Nephron (organoid): ENCODE results near the gene COMMD10.

Experiments used
- H3K27ac Mint-ChIP-seq, 3 experiments: 2 replicates each; pipeline ENCODE4 v1.8.0; 2020; ENCODE audit warnings: mixed read lengths in 3 of 3, mild to moderate bottlenecking in 2 of 3, moderate library complexity in 1 of 3
- H3K27me3 Mint-ChIP-seq: 2 replicates; pipeline ENCODE4 v1.8.0; 2021; ENCODE audit warnings: low read depth, mild to moderate bottlenecking, moderate library complexity, mixed read lengths
- H3K36me3 Mint-ChIP-seq: 2 replicates; pipeline ENCODE4 v1.8.0; 2020; ENCODE audit warnings: low read depth, mixed read lengths
- H3K4me1 Mint-ChIP-seq: 2 replicates; pipeline ENCODE4 v1.8.0; 2020; ENCODE audit warnings: mixed read lengths
- H3K4me3 Mint-ChIP-seq, 3 experiments: 2 replicates each; pipeline ENCODE4 v1.8.0; 2020; ENCODE audit warnings: mild to moderate bottlenecking in 3 of 3, mixed read lengths in 3 of 3, moderate library complexity in 2 of 3
- H3K9me3 Mint-ChIP-seq: 2 replicates; pipeline ENCODE4 v1.8.0; 2020; ENCODE audit warnings: mixed read lengths
- CTCF ChIP-seq, 3 experiments: fragments of 200-600 bp; sonication (generic); IDR thresholded peaks; one replicate each; pipeline ENCODE4 v1.5.0; 2021; ENCODE audit warnings: antibody characterized with exemption in 3 of 3; ENCODE audit not compliant: unreplicated experiment in 3 of 3

The COMMD10 gene

GRCh38 chr5:116084871-116085715 lies at the start of gene COMMD10:
Gene COMMD10, plus strand, starts transcription at chr5:116085025.
- Mint-ChIP-seq H3K4me3 (peak within 1 kb of the TSS; percentile 90 to 100 (median 96)), H3K4me1 (peaks cover 17% of the 10 kb centered on the region), H3K27me3 (no peaks in the 10 kb centered on the region), H3K9me3 (peaks cover 2% of the 10 kb centered on the region), H3K36me3 (peaks cover 34% of the 10 kb centered on the region), H3K27ac (peak within 1 kb of the TSS; percentile 99 to 100 (median 99))
- TF ChIP-seq CTCF (IDR thresholded peaks at IDR 0.05; ENCODE audit: unreplicated experiment in 3 of 3) = no peak

DNA sequence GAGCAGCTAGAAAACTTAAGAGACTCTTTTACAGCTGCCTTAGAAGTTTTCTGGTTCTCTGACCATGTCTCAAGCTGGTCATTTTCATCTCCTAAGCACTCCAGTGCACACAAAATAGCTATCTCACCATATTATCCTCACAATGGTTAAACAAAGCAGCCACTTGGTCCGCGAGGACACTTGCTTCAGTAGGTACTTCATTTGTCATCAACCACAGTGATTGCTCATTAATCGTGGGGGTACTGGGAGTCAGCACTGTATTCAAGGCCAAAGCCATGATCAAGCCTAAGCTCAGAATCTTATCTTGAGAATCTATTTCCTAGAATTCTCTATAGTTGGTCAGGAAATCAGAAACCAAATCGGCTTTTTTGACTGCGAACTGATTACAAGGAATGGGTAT lies 49.7 kb upstream of the COMMD10 start:
- TF ChIP-seq CTCF (IDR thresholded peaks at IDR 0.05; ENCODE audit: unreplicated experiment in 3 of 3) = no peak

GRCh38 chr5:116037236-116037822 lies 47.5 kb upstream of the COMMD10 start:
- peaks cover 5% of the 10 kb centered on the region for H3K4me1 Mint-ChIP-seq
- peak in 1 of 3 experiments; percentile 32 for TF ChIP-seq CTCF (IDR thresholded peaks at IDR 0.05; ENCODE audit: unreplicated experiment in 3 of 3)
- H3K27me3 Mint-ChIP-seq = no peaks in the 10 kb centered on the region
- no peaks in the 10 kb centered on the region for H3K9me3 Mint-ChIP-seq
- H3K4me3 Mint-ChIP-seq = no peak overlapping the region
- H3K36me3 Mint-ChIP-seq = no peaks in the 10 kb centered on the region
- H3K27ac Mint-ChIP-seq = peak overlapping the region; percentile 23 to 71 (median 39)

More for the DNA sequence above, 49.7 kb upstream of the COMMD10 start:
- H3K9me3 Mint-ChIP-seq = no peaks in the 10 kb centered on the region
- H3K4me3 Mint-ChIP-seq = no peak overlapping the region
- no peaks in the 10 kb centered on the region for H3K36me3 Mint-ChIP-seq
- peaks cover 10% of the 10 kb centered on the region for H3K4me1 Mint-ChIP-seq
- no peaks in the 10 kb centered on the region for H3K27me3 Mint-ChIP-seq
- peak overlapping the region in 1 of 3 experiments; percentile 47 for H3K27ac Mint-ChIP-seq

- peak overlapping the region in 1 of 3 experiments; percentile 15 for H3K27ac Mint-ChIP-seq
- H3K4me1 Mint-ChIP-seq = peaks cover 9% of the 10 kb centered on the region
- no peak overlapping the region for H3K4me3 Mint-ChIP-seq
- H3K36me3 Mint-ChIP-seq = no peaks in the 10 kb centered on the region
- TF ChIP-seq CTCF (IDR thresholded peaks at IDR 0.05; ENCODE audit: unreplicated experiment in 3 of 3) = no peak
- H3K27me3 Mint-ChIP-seq = no peaks in the 10 kb centered on the region
- H3K9me3 Mint-ChIP-seq = no peaks in the 10 kb centered on the region
Measured at GRCh38 chr5:116038817-116039216, 46.0 kb upstream of the COMMD10 start.

DNA sequence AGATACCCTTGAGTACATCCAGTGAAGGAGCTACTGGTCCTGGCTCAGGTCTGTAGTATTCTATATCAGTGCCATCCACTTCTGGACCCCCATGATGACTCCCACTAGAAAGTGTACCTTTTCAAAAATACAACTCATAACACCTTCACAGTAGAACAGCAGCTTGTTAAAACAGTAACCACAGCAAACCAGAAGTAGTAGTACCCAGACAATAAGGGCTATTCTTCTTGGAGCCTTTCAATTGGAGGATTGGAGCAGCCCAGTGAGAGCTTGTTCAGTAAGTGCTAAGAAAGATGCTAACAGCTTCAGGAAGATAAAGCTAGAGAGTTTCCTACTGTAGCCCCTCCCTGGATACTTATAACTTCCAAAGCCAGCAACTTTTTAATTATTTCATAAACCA lies 42.5 kb upstream of the COMMD10 start:
- Mint-ChIP-seq H3K36me3 (no peaks in the 10 kb centered on the region), H3K9me3 (no peaks in the 10 kb centered on the region), H3K27ac (peak overlapping the region in 1 of 3 experiments; percentile 36), H3K27me3 (no peaks in the 10 kb centered on the region), H3K4me3 (no peak overlapping the region), H3K4me1 (peaks cover 13% of the 10 kb centered on the region)
- no peak for TF ChIP-seq CTCF (IDR thresholded peaks at IDR 0.05; ENCODE audit: unreplicated experiment in 3 of 3)
